Left lung (tissue), 10 donors: Measurements from ENCODE around the gene GTF2A2. TPM values are rescaled to one million over a fixed set of nuclear protein-coding genes. Genes with fewer than 3 reads are reported as not detected.

ENCODE experiments used
- ATAC-seq: fragments of 200-7000 bp; cut with Tn5 transposase; one replicate; pipeline ENCODE4 v1.9.1; 2020; ENCODE audit warnings: moderate library complexity
- DNase-seq, 4 donors: peaks; one replicate each; pipeline ENCODE4 v3.0.0-alpha.2; 2013 to 2020
- H3K27ac ChIP-seq, 2 donors: fragments of 200-600 bp; sonication (generic) in 1 of 2; one replicate each; pipeline versions ENCODE4 v1.5.0 to v1.8.0; 2020 to 2021
- H3K27me3 ChIP-seq, 2 donors: fragments of 200-600 bp; sonication (generic) in 1 of 2; one replicate each; pipeline versions ENCODE4 v1.5.0 to v1.8.0; 2020 to 2021
- H3K36me3 ChIP-seq, 2 donors: fragments of 200-600 bp; sonication (generic) in 1 of 2; one replicate each; pipeline versions ENCODE4 v1.5.0 to v1.8.0; 2020 to 2021
- H3K4me1 ChIP-seq, 2 donors: fragments of 200-600 bp; one replicate each; pipeline ENCODE4 v1.8.0; 2021
- H3K4me3 ChIP-seq, 2 donors: fragments of 200-600 bp; sonication (generic) in 1 of 2; one replicate each; pipeline versions ENCODE4 v1.5.0 to v1.8.0; 2020 to 2021; ENCODE audit warnings: mild to moderate bottlenecking in 1 of 2
- H3K9me3 ChIP-seq, 2 donors: fragments of 200-600 bp; sonication (generic) in 1 of 2; one replicate each; pipeline versions ENCODE4 v1.5.0 to v1.8.0; 2020 to 2021
- CTCF ChIP-seq, 2 donors: fragments of 200-600 bp; sonication (generic) in 1 of 2; IDR thresholded peaks; one replicate each; pipeline versions ENCODE4 v1.5.0 to v1.8.0; 2021; ENCODE audit warnings: antibody characterized with exemption in 2 of 2
- intact Hi-C, 2 donors: fragments of 100-400 bp; cut with DNase I; formaldehyde crosslinking; loops; one replicate each; pipeline versions ENCODE4 v1.11.2 to v1.14.2; 2022
- polyA plus RNA-seq, 6 donors: library from polyadenylated mRNA; unstranded; fragments of 120-200 nt; gene quantifications; one replicate each; pipeline ENCODE4 v1.2.1, GENCODE V29; 2013; ENCODE audit not compliant: insufficient read length in 6 of 6
- total RNA-seq, 2 donors: library from RNA; stranded (reverse); fragmentation: NEBNext Ultra II Directional; extraction: Animal tissue kit (Norgen Biotek cat#: 25700); gene quantifications; one replicate each; pipeline ENCODE4 v1.2.1, GENCODE V29; 2021
- donor health status: DM: no; HTN: yes; CAD: no.
- donor health status: DM: no; HTN: no; CAD: no.

The GTF2A2 gene
- total and polyA plus RNA-seq, 8 donors: 92.5 to 112 (median 101) TPM

- no peak overlapping the region for H3K27ac ChIP-seq
- DNase-seq (no peak), ATAC-seq (no peak)
- no peaks in the 10 kb centered on the region for H3K9me3 ChIP-seq
- no peak for TF ChIP-seq CTCF (IDR thresholded peaks at IDR 0.05)
- intact Hi-C loops: no loop called here
- no peak overlapping the region for H3K4me3 ChIP-seq
- H3K27me3 ChIP-seq: no peaks in the 10 kb centered on the region
- H3K36me3 ChIP-seq: peaks cover 0 to 8% of the 10 kb centered on the region in 2 donors
- no peaks in the 10 kb centered on the region for H3K4me1 ChIP-seq
These were observed 24.6 kb downstream of the GTF2A2 start for GRCh38 chr15:59632714-59633113.

DNA sequence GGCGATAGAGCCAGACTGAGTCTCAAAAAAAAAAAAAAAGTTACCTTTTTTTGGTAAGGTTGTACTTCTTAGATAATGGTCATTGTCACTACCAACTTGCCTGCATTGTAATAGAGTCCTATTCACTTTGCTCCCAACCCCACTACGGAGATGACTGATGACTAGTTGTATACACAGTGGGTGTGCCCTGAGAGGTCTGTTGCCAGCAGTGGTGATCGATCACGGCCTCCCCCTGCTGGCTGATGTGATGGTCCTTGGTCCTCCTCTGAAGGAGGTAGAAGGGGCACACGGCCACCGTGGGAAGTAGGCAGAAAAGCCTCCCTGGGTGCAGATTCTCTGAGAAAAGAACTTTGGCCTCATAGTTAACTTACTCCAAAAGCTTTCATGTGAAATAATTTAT, 35.0 kb downstream of the GTF2A2 start:
- DNase-seq: no peak
- no peak for TF ChIP-seq CTCF (IDR thresholded peaks at IDR 0.05)
- no peaks in the 10 kb centered on the region for H3K36me3 ChIP-seq
- peak; percentile 67 for ATAC-seq
- no peaks in the 10 kb centered on the region for H3K9me3 ChIP-seq
- intact Hi-C loops: no loop called here
- H3K27me3 ChIP-seq: peaks cover 0 to 16% of the 10 kb centered on the region in 2 donors
- no peak overlapping the region for H3K4me3 ChIP-seq
- H3K27ac ChIP-seq: no peak overlapping the region
- H3K4me1 ChIP-seq: no peaks in the 10 kb centered on the region

GRCh38 chr15:59618406-59618805, 38.9 kb downstream of the GTF2A2 start:
- no peak for TF ChIP-seq CTCF (IDR thresholded peaks at IDR 0.05)
- no peak for ATAC-seq
- no peak for DNase-seq
- Histone ChIP-seq H3K27me3 (peaks cover 0 to 21% of the 10 kb centered on the region in 2 donors), H3K9me3 (no peaks in the 10 kb centered on the region), H3K4me3 (no peak overlapping the region), H3K36me3 (no peaks in the 10 kb centered on the region), H3K27ac (no peak overlapping the region), H3K4me1 (no peaks in the 10 kb centered on the region)
- intact Hi-C loops: no loop called here

DNA sequence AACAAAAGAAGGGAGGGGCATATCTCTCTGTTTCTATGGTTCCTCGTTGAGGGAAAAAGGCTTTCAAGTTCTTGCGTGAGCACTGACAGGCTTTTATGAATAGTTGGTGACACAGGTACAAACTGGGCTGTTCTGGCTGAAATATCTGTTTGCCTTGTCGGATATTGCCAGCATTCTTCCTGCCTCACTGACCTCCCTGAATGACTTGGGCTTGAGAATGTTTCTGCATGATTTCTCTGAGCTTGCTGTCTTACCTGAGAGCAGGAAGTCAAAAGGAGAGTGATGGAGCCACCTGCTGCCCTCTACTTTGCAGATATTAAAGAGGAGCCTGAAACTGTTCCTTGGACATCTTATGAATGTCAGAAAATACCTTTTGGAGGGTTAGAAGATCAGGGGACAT, 40.9 kb downstream of the GTF2A2 start:
- ATAC-seq (peak; percentile 21), DNase-seq (no peak)
- Histone ChIP-seq H3K9me3 (no peaks in the 10 kb centered on the region), H3K4me1 (no peaks in the 10 kb centered on the region), H3K36me3 (no peaks in the 10 kb centered on the region), H3K27me3 (peaks cover 0 to 15% of the 10 kb centered on the region in 2 donors), H3K4me3 (no peak overlapping the region), H3K27ac (no peak overlapping the region)
- TF ChIP-seq CTCF (IDR thresholded peaks at IDR 0.05): no peak
- intact Hi-C loops: no loop called here

GRCh38 chr15:59615661-59616060, 41.7 kb downstream of the GTF2A2 start:
- no peak for DNase-seq
- no peaks in the 10 kb centered on the region for H3K36me3 ChIP-seq
- ATAC-seq: no peak
- H3K27ac ChIP-seq: no peak overlapping the region
- intact Hi-C loops: no loop called here
- TF ChIP-seq CTCF (IDR thresholded peaks at IDR 0.05): no peak
- H3K4me3 ChIP-seq: no peak overlapping the region
- H3K27me3 ChIP-seq: peaks cover 0 to 15% of the 10 kb centered on the region in 2 donors
- no peaks in the 10 kb centered on the region for H3K9me3 ChIP-seq
- H3K4me1 ChIP-seq: no peaks in the 10 kb centered on the region
